ENCODE results near the gene SCGB1D1. TPM values are rescaled to one million over a fixed set of nuclear protein-coding genes. Genes with fewer than 3 reads are reported as not detected.

Gene SCGB1D1
- total RNA-seq, 1 donor from 2014 or later: not detected

- no peak for DNase-seq
- Histone ChIP-seq H3K27me3 (ENCODE audit: low read depth) (no peaks in the 10 kb centered on the region), H3K27ac (replicated peaks) (no peak overlapping the region), H3K36me3 (peaks cover 69% of the 10 kb centered on the region), H3K4me3 (no peak overlapping the region), H3K4me1 (no peaks in the 10 kb centered on the region), H3K9me3 (replicated peaks) (no peaks in the 10 kb centered on the region)
- intact Hi-C loops (cut with micrococcal nuclease): no loop called here
- no peak for TF ChIP-seq CTCF (IDR thresholded peaks at IDR 0.05; ENCODE audit: borderline replicate concordance)
These were observed 46.3 kb upstream of the SCGB1D1 start for GRCh38 chr11:62143727-62144126.

GRCh38 chr11:62144641-62145255 lies 45.3 kb upstream of the SCGB1D1 start:
- DNase-seq: no peak
- no peak overlapping the region for H3K4me3 ChIP-seq
- H3K9me3 ChIP-seq (replicated peaks): no peaks in the 10 kb centered on the region
- H3K27me3 ChIP-seq (ENCODE audit: low read depth): no peaks in the 10 kb centered on the region
- TF ChIP-seq CTCF (IDR thresholded peaks at IDR 0.05; ENCODE audit: borderline replicate concordance): no peak
- no peak overlapping the region for H3K27ac ChIP-seq (replicated peaks)
- H3K4me1 ChIP-seq: no peaks in the 10 kb centered on the region
- intact Hi-C loops (cut with micrococcal nuclease): no loop called here
- peaks cover 68% of the 10 kb centered on the region for H3K36me3 ChIP-seq

GRCh38 chr11:62145261-62145871 lies 44.6 kb upstream of the SCGB1D1 start:
- H3K4me3 ChIP-seq: no peak overlapping the region
- intact Hi-C loops (cut with micrococcal nuclease): no loop called here
- H3K36me3 ChIP-seq: peaks cover 68% of the 10 kb centered on the region
- peaks cover 2% of the 10 kb centered on the region for H3K4me1 ChIP-seq
- H3K27ac ChIP-seq (replicated peaks): no peak overlapping the region
- H3K27me3 ChIP-seq (ENCODE audit: low read depth): no peaks in the 10 kb centered on the region
- no peak for TF ChIP-seq CTCF (IDR thresholded peaks at IDR 0.05; ENCODE audit: borderline replicate concordance)
- DNase-seq: no peak
- H3K9me3 ChIP-seq (replicated peaks): no peaks in the 10 kb centered on the region

DNA sequence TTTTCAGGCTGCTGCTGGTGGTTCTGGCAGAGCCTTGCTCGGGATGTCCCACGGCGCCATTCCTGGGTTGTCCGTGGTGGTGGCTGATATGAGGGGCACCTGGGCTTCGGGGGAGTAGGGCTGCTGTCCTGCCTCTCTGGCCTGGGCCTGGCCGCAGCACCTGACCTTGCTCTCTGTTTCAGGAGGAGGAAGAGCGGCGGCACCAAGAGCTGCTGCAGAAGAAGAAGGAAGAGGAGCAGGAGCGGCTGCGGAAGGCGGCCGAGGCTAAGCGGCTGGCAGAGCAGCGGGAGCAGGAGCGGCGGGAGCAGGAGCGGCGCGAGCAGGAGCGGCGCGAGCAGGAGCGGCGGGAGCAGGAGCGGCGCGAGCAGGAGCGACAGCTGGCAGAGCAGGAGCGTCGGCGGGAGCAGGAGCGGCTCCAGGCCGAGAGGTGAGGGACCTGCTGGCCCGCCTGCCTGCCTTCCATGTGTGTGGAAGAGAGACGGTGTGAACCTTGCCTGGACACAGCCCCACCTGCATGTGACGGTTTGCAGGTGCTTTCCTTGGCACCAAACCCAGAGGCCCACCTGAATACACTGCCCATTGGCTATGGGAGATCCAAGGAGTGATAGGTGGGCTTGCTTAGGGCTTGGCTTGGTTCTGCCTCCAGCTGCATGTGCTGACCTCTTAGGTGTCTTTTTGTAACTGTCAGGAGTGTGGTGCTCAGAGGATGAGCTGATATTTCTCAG lies 43.4 kb upstream of the SCGB1D1 start:
- no peak for TF ChIP-seq CTCF (IDR thresholded peaks at IDR 0.05; ENCODE audit: borderline replicate concordance)
- no peaks in the 10 kb centered on the region for H3K27me3 ChIP-seq (ENCODE audit: low read depth)
- H3K36me3 ChIP-seq: peaks cover 67% of the 10 kb centered on the region
- peaks cover 11% of the 10 kb centered on the region for H3K4me1 ChIP-seq
- DNase-seq: no peak
- no peaks in the 10 kb centered on the region for H3K9me3 ChIP-seq (replicated peaks)
- no peak overlapping the region for H3K27ac ChIP-seq (replicated peaks)
- H3K4me3 ChIP-seq: no peak overlapping the region
- intact Hi-C loops (cut with micrococcal nuclease): no loop called here

GRCh38 chr11:62147545-62147944 lies 42.5 kb upstream of the SCGB1D1 start:
- no peak for DNase-seq
- peaks cover 74% of the 10 kb centered on the region for H3K36me3 ChIP-seq

More at GRCh38 chr11:62147545-62147944, 42.5 kb upstream of the SCGB1D1 start:
- intact Hi-C loops (cut with micrococcal nuclease): no loop called here
- no peak overlapping the region for H3K27ac ChIP-seq (replicated peaks)
- no peak overlapping the region for H3K4me3 ChIP-seq
- no peaks in the 10 kb centered on the region for H3K9me3 ChIP-seq (replicated peaks)
- H3K4me1 ChIP-seq: peaks cover 14% of the 10 kb centered on the region
- no peak for TF ChIP-seq CTCF (IDR thresholded peaks at IDR 0.05; ENCODE audit: borderline replicate concordance)
- no peaks in the 10 kb centered on the region for H3K27me3 ChIP-seq (ENCODE audit: low read depth)
